ENCODE data around the gene NKX1-2.
A peak's percentile ranks its signal among the peaks of the same experiment; 100 is the strongest.

NKX1-2 gene

GRCh38 chr10:124476043-124476725 lies 26.3 kb upstream of the NKX1-2 start:
- DNase-seq (ENCODE audit: insufficient read length, low spot score) = no peak

DNA sequence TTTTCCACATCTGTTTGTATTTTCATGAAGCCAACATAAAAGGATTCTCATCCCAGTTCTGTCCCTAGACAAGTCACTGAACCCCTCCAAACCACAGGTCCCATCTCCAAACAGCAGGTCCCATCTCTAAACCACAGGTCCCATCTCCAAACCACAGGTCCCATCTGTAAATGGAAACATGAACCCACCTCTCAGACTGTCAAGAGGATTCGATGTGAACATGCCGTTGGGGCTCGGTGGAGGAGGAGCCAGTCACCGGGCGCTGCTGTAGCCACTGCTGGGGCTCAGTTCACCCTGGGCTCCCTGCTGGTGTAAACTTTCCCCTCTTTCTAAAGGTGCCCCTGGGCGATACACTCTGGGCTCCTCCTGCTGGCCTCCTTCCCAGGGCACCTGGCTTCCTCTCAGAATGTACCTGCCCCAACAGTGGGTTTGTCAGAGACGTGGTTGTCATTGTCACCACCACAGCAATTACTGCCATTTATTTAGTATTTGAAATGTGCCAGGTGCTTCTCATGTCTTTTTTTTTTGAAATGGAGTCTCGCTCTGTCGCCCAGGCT lies 24.8 kb upstream of the NKX1-2 start:
- DNase-seq (ENCODE audit: insufficient read length, low spot score) = no peak
- no peak for FAIRE-seq

More at GRCh38 chr10:124476043-124476725, 26.3 kb upstream of the NKX1-2 start:
- FAIRE-seq = no peak

GRCh38 chr10:124473070-124473469 lies 23.2 kb upstream of the NKX1-2 start:
- DNase-seq (ENCODE audit: insufficient read length, low spot score) = no peak
- no peak for FAIRE-seq

DNA sequence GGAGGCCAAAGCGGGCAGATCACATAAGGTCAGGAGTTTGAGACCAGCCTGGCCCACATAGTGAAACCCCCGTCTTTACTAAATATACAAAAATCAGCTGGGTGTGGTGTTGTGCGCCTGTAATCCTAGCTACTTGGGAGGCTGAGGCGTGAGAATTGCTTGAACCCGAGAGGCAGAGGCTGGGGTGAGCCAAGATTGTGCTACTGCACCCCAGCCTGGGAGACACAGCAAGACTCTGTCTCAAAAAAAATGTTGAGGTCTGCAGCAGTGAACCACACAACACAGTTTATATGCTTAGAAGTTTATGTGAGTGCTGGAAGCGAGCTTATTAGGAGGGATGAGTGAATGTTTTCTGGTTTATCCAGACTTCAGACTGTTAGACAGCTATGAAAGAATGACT lies 22.2 kb upstream of the NKX1-2 start:
- FAIRE-seq (no peak), DNase-seq (ENCODE audit: insufficient read length, low spot score) (no peak)

DNA sequence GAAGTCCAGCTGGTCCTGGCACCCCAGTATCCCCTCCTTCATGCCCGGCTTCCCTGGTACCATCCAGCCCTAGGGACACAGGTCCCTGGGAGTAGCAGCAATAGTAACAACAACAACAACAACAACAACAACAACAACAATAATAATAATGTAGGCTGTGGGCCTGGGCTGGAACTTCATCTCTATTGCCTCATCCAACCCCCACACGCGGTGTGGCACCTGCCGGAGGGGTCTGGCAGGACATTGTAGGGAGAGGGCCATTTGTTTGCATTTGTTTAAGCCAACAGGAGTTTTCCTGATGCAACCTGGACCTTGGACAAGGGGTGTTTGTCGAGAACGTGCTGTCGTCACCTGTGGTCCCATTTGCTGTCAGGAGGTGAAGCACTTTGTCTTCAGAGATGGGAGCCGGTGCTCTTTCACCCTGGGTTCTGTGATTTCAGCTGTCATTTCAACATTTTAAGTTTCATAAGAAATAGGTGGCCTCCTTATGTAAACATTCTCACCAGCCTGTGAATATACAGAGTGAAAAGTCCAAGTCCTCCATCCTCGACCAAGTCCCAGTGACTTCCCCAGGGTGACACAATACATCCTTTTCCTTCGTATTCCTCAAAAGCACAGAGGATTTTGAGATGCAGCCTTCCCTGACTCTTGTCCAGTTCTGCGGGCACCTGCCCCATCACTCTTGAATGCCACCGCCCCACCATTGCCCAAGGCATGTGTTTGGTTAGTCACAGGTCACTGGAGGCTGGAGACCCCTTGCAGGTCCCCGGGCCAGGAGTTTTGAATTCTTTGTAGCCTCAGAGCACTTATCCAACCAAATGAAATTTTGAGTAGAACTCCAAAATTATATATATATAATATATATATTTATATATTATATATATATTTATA lies 21.0 kb upstream of the NKX1-2 start:
- FAIRE-seq (no peak), DNase-seq (ENCODE audit: insufficient read length, low spot score) (no peak)

DNA sequence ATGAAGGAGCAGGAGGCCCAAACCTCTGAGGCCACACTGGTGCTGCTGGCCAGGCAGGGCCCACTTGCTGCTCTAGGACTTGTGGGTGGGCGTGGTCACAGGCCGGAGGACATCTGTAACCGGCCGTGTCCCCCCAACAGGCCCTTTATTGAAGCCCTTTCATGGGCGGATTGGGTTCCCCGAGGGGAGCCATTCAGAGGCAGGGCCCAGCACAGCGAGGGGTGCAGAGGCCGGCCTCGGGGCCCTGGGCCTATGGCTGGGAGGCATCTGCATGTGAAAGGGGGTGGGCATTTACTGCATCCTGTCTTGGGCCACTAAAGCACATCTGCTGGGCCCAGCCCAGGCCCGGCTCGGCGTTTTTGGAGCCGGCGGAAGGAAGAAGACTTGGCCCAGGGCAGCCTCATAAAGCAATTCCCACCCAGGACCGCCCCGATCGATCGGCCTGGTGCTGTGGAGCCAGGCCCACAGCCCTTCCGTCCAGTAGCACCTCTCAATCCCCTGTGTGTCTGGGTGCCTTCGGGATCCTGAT lies 20.2 kb upstream of the NKX1-2 start:
- FAIRE-seq (no peak), DNase-seq (ENCODE audit: insufficient read length, low spot score) (no peak)

GRCh38 chr10:124468624-124469023 lies 18.8 kb upstream of the NKX1-2 start:
- DNase-seq (ENCODE audit: insufficient read length, low spot score) = no peak
- no peak for FAIRE-seq

- FAIRE-seq (no peak), DNase-seq (ENCODE audit: insufficient read length, low spot score) (no peak)
These were observed 17.3 kb upstream of the NKX1-2 start for GRCh38 chr10:124467165-124467564.

GRCh38 chr10:124465777-124466488 lies 16.1 kb upstream of the NKX1-2 start:
- DNase-seq (ENCODE audit: insufficient read length, low spot score) = no peak
- no peak for FAIRE-seq

GRCh38 chr10:124465003-124465776 lies 15.4 kb upstream of the NKX1-2 start:
- no peak for DNase-seq (ENCODE audit: insufficient read length, low spot score)
- FAIRE-seq = no peak

DNA sequence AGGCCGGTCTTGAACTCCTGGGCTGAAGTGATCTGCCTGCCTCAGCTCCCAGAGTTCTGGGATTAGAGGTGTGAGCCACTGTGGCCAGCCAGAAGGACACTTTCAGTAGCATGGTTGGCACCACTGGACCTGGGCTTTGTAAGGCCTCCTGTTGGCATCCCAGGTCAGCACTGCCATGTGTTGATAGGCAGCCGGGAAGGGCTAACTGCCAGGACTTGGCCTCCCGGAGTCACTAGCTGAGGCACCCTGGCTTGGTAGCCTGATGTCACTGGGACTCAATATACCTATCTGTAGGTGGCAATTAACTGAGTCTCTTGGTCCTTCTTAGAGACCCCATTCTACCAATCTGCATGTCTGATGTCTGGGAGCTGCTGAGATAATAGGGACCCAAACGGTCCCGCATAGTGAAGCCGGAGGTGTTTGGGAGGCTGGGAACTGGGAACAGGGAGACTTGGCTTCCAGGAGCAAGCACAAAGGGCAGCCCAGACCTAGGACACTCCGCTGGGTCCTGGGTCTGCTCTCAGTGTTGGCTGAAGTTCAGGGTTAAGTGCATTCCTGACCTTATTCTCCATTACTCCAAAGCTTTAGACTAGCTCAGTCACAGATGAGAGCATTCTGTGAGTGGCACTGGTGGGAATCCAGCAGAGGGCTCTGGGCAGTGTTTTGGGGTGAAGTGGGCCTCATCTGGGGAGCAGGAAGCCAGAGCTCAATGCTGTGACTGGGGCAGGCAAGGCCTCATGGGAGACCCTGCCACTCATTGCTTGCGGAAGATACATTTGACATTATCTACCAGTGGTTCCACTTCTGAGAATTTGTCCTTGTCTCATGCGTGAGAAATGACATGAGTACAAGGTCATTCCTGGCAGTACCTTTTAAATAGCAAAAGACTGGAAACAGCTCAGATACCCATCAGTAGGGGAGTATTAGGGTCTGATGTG lies 14.5 kb upstream of the NKX1-2 start:
- DNase-seq (ENCODE audit: insufficient read length, low spot score) (no peak), FAIRE-seq (no peak)

DNA sequence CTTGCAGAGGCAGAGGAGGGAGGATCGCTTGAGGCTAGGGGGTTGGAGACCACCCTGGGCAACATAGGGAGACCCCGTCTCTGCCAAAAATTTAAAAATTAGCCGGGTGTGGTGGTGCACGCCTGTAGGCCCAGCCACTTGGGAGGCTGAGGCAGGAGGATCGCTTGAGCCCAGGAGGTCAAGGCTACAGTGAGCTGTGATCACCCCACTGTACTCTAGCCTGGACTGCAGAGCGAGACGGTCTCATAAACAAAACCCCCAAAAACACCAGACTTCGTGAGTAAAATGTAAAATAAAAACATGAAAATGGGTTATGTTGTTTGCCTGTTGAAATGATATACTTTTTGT lies 12.5 kb upstream of the NKX1-2 start:
- FAIRE-seq (no peak), DNase-seq (ENCODE audit: insufficient read length, low spot score) (no peak)

DNA sequence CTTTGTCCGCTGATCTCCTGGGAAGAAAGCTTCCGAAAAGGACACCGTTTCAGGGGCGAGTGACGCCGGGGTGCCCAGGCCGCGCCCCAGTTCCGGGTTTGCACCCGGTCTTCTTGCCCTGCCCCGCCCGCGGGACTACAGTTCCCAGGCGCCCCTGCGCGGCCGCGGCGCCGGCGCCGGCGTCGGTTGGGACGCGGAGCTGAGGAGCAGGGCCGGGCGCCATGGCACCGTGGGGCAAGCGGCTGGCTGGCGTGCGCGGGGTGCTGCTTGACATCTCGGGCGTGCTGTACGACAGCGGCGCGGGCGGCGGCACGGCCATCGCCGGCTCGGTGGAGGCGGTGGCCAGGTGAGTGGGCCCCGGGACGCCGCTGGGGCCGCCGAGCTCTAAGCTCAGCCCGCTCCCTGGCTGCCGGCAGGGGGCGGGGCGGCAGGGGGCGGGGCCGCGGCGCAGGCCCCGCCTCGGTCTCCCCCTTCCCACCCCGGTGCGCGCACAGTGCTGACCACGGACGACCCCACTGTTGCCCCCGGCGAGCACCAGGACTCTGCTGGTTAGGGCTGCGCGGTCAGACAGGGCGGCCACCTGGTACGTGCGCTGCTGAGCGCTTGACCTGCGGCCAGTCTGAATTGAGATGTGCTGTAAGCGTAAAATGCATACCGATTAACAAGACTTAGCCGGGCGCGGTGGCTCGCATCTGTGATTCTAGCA lies 12.0 kb upstream of the NKX1-2 start, which contains the start of gene LHPP:
Gene LHPP, plus strand, starts transcription at position 182 of the 706 bp plus-strand sequence. Its CDS starts 40 bp downstream, at position 222.
- DNase-seq (ENCODE audit: insufficient read length, low spot score) (peak; percentile 70), FAIRE-seq (no peak)

GRCh38 chr10:124460144-124460543 lies 10.3 kb upstream of the NKX1-2 start:
- FAIRE-seq (no peak), DNase-seq (ENCODE audit: insufficient read length, low spot score) (no peak)

- DNase-seq (ENCODE audit: insufficient read length, low spot score) = no peak
- FAIRE-seq = no peak
These were observed 9.6 kb upstream of the NKX1-2 start for GRCh38 chr10:124459395-124459794.

- FAIRE-seq (no peak), DNase-seq (ENCODE audit: insufficient read length, low spot score) (no peak)
These were observed 9.1 kb upstream of the NKX1-2 start for GRCh38 chr10:124458889-124459288.

DNA sequence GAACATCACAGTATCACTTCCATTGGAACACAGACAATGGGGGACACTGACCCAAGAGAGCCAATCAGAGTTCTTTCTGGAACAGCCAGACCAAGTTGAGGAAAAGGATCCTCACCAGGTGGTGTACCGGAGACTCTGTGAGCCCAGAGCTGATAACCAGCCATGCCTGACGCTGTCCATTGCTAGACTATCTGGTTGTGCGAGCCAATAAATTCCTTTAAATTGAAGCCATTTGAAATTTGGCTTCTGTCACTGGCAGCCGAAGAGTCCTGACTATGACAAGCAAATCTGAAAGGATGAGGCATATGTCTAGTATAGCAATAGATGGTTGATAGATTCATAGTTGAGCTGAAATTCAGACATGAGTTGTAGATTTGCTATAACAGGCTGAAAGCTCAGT lies 8.6 kb upstream of the NKX1-2 start:
- DNase-seq (ENCODE audit: insufficient read length, low spot score) (no peak), FAIRE-seq (no peak)

GRCh38 chr10:124455441-124455840 lies 5.6 kb upstream of the NKX1-2 start:
- DNase-seq (ENCODE audit: insufficient read length, low spot score) (no peak), FAIRE-seq (no peak)
